NCI-H146 treated with DMSO at 0.1 percent for 48 hours (cell line): Measurements from ENCODE around the gene PARD3B.

Source experiments
- DNase-seq: peaks from one replicate; lab custom pipeline; 2025; ENCODE audit not compliant: unreplicated experiment; lab: John Stamatoyannopoulos, UW

PARD3B gene

GRCh38 chr2:204691911-204692510 lies 146.7 kb downstream of the PARD3B start:
- peak; percentile 8 for DNase-seq

GRCh38 chr2:204692790-204693189 lies 147.5 kb downstream of the PARD3B start:
- DNase-seq, result no peak

- no peak for DNase-seq
Measured at GRCh38 chr2:204693262-204693661, 148.0 kb downstream of the PARD3B start.

DNA sequence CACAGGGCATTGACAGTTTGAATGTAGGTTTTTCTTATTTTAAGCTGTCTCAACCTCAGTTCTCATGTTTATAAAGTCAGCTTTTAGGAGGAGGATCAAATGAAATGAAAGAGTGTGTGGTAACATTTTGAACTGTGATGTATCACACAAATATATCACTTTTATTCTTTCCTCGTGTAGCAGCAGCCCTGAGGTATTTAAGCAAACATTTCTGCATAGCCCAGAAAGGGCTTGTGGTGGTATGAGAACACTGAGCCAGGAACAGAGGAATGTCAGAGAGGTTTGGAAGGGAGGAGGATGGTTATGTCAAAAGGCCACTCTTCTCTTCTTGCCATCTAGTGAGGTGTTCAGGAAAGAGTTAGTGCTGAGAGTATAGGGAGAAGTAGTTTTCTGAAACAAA lies 150.2 kb downstream of the PARD3B start:
- no peak for DNase-seq

DNA sequence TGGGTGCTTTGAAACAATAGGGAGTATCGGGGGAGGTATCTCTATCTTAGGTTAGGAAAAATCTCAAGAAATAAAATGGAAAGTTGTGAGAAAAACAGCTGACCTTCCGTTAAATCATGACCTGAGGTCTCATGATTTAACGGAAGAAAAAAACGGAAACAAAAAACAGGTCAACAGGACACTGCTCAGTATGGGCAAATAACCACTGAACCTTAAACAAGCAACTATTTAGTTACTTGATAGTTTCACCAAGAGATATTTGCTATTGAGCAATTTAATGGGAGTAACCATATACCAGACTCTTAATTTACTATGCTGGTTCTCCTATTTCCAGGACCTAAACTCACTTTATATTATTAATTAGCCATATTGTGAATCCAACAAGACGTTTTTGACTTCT lies 150.8 kb downstream of the PARD3B start:
- no peak for DNase-seq

GRCh38 chr2:204705243-204705932 lies 160.1 kb downstream of the PARD3B start:
- no peak for DNase-seq

- no peak for DNase-seq
Measured at GRCh38 chr2:204706939-204707338, 161.7 kb downstream of the PARD3B start.

GRCh38 chr2:204713211-204713610 lies 167.9 kb downstream of the PARD3B start:
- no peak for DNase-seq

DNA sequence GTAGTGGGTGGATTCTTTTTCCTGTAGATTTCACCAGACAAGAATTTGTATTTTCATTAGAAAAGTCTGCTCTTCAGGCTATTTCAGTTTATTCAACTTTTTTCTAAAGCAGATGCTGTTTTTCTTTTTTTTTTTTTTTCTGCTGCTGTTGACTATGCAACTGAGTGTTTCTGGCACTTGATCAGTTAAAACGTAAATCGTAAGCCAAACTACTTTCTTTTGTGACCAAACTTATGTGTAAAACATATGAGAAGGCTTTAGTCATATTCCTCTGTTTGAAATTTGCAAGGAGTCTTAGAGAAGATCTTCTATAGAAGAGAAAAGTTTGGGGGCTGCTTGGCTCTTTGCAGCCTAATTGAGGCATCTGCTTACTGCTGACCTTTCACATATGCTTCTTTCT lies 170.1 kb downstream of the PARD3B start:
- DNase-seq, result no peak

DNA sequence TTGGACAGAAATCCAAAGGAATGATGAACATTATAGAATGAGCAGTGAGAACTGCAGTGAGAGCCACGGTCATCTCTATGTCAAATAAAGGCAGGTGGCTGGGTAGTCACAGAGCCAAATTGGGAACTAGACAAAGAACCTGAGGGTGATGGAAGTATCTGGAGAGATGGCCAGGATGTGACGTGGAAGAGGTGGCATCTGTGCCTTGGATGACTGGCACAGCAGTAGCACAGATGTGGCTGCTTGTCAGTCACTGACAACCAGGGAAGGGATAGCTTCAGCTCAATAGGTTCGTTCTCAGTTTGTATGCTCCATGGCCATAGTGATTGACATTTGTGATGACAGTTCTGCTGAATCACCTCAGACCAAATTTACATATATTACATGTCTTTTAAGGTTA lies 172.3 kb downstream of the PARD3B start:
- DNase-seq, result no peak

DNA sequence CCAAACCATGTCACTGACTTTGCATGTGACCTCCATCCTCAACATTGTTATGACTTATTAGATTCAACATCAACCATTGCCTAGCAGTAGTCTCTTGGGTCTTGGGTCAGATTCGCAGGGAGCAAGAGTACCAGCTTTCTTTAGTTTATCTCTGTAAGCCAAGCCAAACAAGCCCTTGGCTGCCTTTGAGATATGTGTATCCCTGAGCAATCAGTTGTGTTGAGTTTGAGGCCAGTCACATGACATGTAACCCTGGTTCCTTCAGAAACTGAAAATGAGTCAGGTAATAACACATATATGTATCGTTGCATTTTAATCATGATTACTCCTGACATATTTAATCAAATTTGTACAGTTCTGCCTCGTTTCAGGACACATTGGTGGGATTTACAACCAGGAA lies 173.3 kb downstream of the PARD3B start:
- no peak for DNase-seq

DNA sequence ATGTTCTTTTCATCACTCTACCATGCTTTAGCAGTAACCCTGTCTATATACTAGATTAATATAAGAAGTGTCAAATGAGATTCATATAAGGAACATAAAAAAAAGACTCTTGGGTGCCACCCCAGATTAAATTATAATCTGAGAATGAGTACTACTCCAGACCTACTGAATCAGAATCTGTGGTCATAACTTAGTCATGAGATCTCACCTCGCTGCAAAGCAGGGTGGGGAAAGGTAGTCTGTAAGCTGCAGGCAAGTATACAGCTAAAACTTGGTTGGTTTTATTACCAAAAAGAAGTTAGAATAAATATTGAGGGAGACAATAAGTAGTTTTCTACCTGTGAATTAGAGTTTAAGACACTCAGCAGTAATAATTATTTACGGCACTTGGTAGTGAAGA lies 175.6 kb downstream of the PARD3B start:
- no peak for DNase-seq

- DNase-seq, result no peak
Measured at GRCh38 chr2:204722207-204722606, 176.9 kb downstream of the PARD3B start.

DNA sequence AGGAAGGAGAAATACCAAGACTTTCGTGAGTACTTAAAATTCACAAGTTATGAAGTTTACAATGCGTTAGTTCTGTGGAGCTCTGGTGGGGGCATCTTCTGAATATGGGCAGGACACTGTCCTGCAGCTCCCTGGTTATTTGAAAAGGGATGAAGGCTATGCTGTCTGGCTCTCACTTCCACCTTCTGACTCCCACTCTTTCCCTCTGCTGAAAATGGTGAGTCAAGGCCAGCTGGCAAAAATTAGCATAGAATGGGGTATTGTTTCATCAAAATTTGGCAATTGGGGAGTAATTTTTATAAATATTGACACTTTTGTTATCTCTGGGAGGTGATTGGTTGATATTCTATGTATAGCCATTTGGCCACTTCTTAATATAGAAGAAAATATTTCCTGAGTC lies 177.4 kb downstream of the PARD3B start:
- no peak for DNase-seq

DNA sequence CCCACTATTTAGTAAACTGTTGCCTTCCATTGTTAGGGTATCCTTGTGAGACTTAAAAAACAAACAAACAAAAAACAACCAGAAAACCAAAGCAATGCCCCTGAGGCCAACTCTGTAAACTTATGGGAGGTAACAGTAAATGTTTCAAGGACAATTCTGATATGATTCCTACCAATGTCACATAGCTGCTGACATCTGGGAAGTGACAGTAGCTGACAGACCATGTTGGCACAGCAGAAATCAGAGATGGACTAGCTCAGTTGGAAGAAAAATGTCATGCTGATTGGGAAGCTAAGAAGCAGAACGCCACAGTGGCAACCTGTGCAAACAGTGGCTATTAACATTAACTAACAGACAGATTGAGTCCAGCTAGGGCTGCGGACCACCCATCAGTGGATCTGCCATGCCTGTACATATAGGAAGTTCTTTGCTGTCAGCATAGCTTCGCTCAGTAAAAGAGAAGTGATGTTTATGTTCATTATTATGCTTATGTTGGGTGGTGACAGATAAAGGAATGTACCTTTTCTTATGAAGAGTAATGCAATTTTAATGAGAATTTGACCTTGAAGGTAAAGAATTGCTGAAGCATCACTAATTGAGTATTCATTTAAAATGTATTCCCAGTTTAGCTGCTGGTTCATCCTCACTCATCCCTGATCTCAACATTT lies 180.6 kb downstream of the PARD3B start:
- DNase-seq, result no peak

DNA sequence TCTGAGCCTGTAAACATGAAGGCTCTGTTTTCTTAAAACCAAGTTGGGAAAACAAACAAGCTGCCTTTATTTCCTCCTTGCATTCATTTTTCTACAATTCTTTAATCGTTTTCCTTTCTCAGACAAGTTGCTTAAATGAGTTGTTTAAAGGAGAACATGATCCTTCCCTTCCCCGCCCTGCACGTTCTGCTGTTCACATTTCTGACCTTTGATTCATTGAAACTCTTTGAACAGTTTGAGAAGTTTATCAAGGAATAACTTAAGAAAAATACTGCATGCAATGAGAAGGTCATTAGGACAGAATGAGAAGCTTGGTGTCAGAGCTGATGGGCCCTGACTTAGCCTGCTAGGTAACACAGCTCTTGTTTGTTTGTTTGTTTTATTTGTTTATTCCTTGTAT lies 181.6 kb downstream of the PARD3B start:
- no peak for DNase-seq

DNA sequence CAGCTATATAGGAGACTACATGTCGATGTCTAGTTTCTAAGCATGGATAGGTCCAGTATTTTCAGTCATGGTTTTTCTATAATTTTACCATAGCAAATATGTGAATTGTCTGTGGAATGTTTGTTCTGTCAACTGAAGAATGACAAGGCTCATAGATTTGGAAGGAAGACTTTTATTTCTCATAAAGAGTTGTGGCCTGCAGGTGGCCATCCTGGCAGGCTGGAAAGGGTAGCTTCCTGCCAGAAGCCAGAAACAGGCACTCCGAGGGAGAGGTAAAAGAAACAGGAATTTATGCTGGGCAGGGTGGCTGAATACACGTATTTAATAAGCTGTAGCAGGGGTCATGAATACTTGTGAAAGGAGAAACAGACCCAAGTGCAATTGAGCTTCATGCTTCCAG lies 182.1 kb downstream of the PARD3B start:
- DNase-seq, result no peak

DNA sequence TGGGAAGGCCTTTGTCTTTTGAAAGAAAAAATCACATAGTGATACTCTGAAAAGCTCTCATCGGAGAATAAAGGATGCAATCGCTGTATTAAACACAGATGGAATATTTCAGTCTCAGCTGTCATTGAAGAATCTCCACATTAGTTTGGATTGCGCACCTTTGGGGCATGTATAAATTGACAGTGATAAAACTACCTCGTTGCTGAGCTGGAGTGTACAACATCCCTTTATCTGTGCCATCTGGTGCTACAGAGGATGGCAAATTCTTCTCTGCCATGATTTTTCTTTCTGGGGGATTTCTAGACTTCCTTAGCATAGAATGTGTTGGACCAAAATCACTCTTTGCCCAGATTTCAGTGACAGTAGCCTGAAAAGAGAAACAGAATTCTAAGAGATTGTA lies 185.3 kb downstream of the PARD3B start:
- no peak for DNase-seq

DNA sequence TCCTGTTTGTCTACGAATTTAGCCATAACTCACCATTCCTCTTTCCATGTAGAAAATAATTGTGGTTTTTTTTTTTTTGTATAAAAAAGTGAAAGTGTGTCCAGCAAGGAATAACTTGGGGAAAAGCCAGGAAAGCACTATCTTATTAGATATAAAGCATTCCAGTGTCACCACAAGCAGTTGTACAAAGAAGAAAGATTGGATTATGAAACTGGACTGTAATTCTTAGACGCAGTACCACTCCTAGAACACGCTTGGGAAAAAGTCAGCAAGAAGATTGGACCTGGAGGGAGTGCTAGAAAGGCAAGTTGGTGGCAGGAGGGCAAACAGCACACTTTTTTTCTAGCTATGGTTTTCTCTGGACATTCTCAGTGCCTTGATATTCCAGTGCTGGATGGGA lies 186.7 kb downstream of the PARD3B start:
- no peak for DNase-seq

DNA sequence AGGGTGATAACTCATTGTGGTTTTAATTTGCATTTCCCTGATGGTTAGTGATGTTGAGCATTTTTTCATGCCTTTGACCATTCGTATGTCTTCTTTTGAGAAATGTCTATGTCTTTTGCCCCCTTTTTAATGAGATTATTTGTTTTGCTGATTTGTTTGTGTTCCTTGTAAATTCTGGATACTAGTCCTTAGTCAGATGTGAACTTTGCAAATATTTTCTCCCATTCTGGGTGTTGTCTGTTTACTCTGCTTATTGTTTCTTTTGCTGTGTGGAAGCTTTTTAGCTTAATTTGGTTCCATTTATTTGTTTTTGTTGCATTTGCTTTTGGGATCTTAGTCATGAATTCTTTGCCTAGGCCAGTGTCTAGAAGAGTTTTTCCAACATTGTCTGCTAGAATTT lies 192.0 kb downstream of the PARD3B start:
- DNase-seq, result no peak

DNA sequence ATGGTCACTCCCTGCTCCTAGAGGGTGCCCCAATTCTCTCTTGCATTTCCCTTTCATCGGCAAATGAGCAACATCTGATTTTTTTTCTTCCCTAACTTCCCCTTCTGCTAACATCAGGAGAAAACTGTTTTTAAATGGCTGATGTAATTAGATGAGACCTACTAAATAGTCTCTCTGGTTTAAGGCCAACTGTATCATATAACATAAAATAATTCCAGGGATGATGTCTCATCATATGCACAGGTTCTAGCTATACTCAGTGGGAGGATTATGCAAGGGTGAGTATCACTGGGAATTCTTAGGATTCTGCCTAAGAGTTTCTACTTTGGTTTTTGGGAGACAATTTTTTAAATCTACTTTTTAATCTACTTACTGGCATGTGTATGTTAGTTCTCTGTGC lies 193.4 kb downstream of the PARD3B start:
- DNase-seq, result no peak

- no peak for DNase-seq
Measured at GRCh38 chr2:204743393-204743960, 198.2 kb downstream of the PARD3B start.
